GM23338 (cell line): ENCODE results near the gene FNDC3A. TPM values are rescaled to one million over a fixed set of nuclear protein-coding genes. Genes with fewer than 3 reads are reported as not detected.

ENCODE experiments used
- ATAC-seq: fragments of 200-7000 bp; cut with Tn5 transposase; 3 replicates; pipeline ENCODE4 v1.9.1; 2020
- DNase-seq: peaks from one replicate; pipeline ENCODE4 v3.0.0-alpha.2; 2015; ENCODE audit warnings: low spot score
- H2AFZ ChIP-seq: fragments of 200-600 bp; sonication (generic); 2 replicates; pipeline ENCODE4 v1.8.0; 2016; ENCODE audit warnings: antibody characterized with exemption, mild to moderate bottlenecking, moderate library complexity
- H3F3A ChIP-seq: fragments of 200-600 bp; sonication (generic); replicated peaks from 2 replicates; pipeline ENCODE4 v1.8.0; 2017; ENCODE audit warnings: antibody characterized with exemption, mixed run types, low read depth
- H3K27ac ChIP-seq: fragments of 200-600 bp; sonication (generic); 2 replicates; pipeline ENCODE4 v1.6.1; 2016; ENCODE audit warnings: low read depth
- H3K27me3 ChIP-seq: fragments of 200-600 bp; sonication (generic); 2 replicates; pipeline ENCODE4 v1.8.0; 2016; ENCODE audit warnings: mild to moderate bottlenecking, mixed run types, moderate library complexity; ENCODE audit not compliant: insufficient read depth
- H3K36me3 ChIP-seq: fragments of 200-600 bp; sonication (generic); 2 replicates; pipeline ENCODE4 v1.8.0; 2016; ENCODE audit warnings: mild to moderate bottlenecking; ENCODE audit not compliant: insufficient read depth
- H3K4me1 ChIP-seq: fragments of 200-600 bp; sonication (generic); 2 replicates; pipeline ENCODE4 v1.8.0; 2016; ENCODE audit warnings: mild to moderate bottlenecking, moderate library complexity; ENCODE audit not compliant: insufficient read depth
- H3K4me2 ChIP-seq: fragments of 200-600 bp; sonication (generic); 2 replicates; pipeline ENCODE4 v1.7.1; 2017; ENCODE audit warnings: mixed run types
- H3K4me3 ChIP-seq: fragments of 200-600 bp; sonication (generic); 2 replicates; pipeline ENCODE4 v1.6.1; 2016; ENCODE audit warnings: mixed run types
- H3K79me2 ChIP-seq: fragments of 200-600 bp; sonication (generic); replicated peaks from 2 replicates; pipeline ENCODE4 v1.8.0; 2017; ENCODE audit warnings: mild to moderate bottlenecking; ENCODE audit not compliant: insufficient read depth
- H3K9me2 ChIP-seq: fragments of 200-600 bp; sonication (generic); 2 replicates; pipeline ENCODE4 v1.8.0; 2017; ENCODE audit not compliant: insufficient read depth
- H4K20me1 ChIP-seq: fragments of 200-600 bp; sonication (generic); replicated peaks from 2 replicates; pipeline ENCODE4 v1.8.0; 2017; ENCODE audit warnings: mild to moderate bottlenecking; ENCODE audit not compliant: insufficient read depth
- H3K27ac Mint-ChIP-seq: 2 replicates; pipeline ENCODE4 v1.8.0; 2020; ENCODE audit warnings: inconsistent platforms, mild to moderate bottlenecking, moderate library complexity, mixed read lengths
- H3K27me3 Mint-ChIP-seq: 3 replicates; pipeline ENCODE4 v1.8.0; 2022; ENCODE audit warnings: low read depth, mild to moderate bottlenecking, moderate library complexity, mixed read lengths, inconsistent platforms; ENCODE audit not compliant: insufficient read depth, poor library complexity
- H3K36me3 Mint-ChIP-seq: 3 replicates; pipeline ENCODE4 v1.8.0; 2021; ENCODE audit warnings: low read depth, mild to moderate bottlenecking, inconsistent platforms, moderate library complexity, mixed read lengths
- H3K4me1 Mint-ChIP-seq: 3 replicates; pipeline ENCODE4 v1.8.0; 2020; ENCODE audit warnings: mild to moderate bottlenecking, inconsistent platforms, mixed read lengths
- H3K4me3 Mint-ChIP-seq: 3 replicates; pipeline ENCODE4 v1.8.0; 2021; ENCODE audit warnings: moderate library complexity, mild to moderate bottlenecking, inconsistent platforms, mixed read lengths
- H3K9me3 Mint-ChIP-seq: 3 replicates; pipeline ENCODE4 v1.8.0; 2020; ENCODE audit warnings: moderate library complexity, mild to moderate bottlenecking, inconsistent platforms, mixed read lengths
- CREB1 ChIP-seq: fragments of 250-450 bp; sonication (Bioruptor Pico); IDR thresholded peaks from 2 replicates; pipeline ENCODE4 v1.5.0; 2020; ENCODE audit warnings: low read depth, mild to moderate bottlenecking, moderate library complexity
- CTCF ChIP-seq, 2 experiments: fragments of 200-600 bp in 1 of 2; sonication (generic) in 1 of 2; conservative IDR thresholded peaks; 2 replicates each; pipeline versions ENCODE4 v1.5.1 to v1.6.1; 2016 to 2017; ENCODE audit warnings: antibody characterized with exemption in 2 of 2, low read depth in 2 of 2, mild to moderate bottlenecking in 2 of 2, moderate library complexity in 1 of 2
- ETS1 ChIP-seq: IDR thresholded peaks from 2 replicates; pipeline ENCODE4 v1.6.1; 2016; ENCODE audit warnings: antibody characterized with exemption
- EZH2 ChIP-seq: fragments of 200-600 bp; sonication (generic); IDR thresholded peaks from one replicate; pipeline ENCODE4 v1.8.0; 2017; ENCODE audit warnings: antibody characterized with exemption, mild to moderate bottlenecking, low read depth; ENCODE audit not compliant: unreplicated experiment
- EZH2phosphoT487 ChIP-seq: fragments of 200-600 bp; sonication (generic); IDR thresholded peaks from one replicate; pipeline ENCODE4 v1.8.1; 2018; ENCODE audit warnings: antibody characterized with exemption; ENCODE audit not compliant: unreplicated experiment
- JUNB ChIP-seq: IDR thresholded peaks from one replicate; pipeline ENCODE4 v1.6.1; 2016; ENCODE audit warnings: antibody characterized with exemption; ENCODE audit not compliant: unreplicated experiment
- NANOG ChIP-seq: IDR thresholded peaks from 2 replicates; pipeline ENCODE4 v1.6.1; 2016; ENCODE audit warnings: antibody characterized with exemption, borderline replicate concordance
- POLR2AphosphoS5 ChIP-seq: IDR thresholded peaks from 2 replicates; pipeline ENCODE4 v1.6.1; 2016; ENCODE audit warnings: antibody characterized with exemption, low read depth
- REST ChIP-seq: IDR thresholded peaks from one replicate; pipeline ENCODE4 v1.6.1; 2018; ENCODE audit warnings: antibody characterized with exemption; ENCODE audit not compliant: unreplicated experiment
- STAT1 ChIP-seq: IDR thresholded peaks from one replicate; pipeline ENCODE4 v1.6.1; 2016; ENCODE audit warnings: antibody characterized with exemption; ENCODE audit not compliant: unreplicated experiment
- ZNF114 ChIP-seq: fragments of 250-450 bp; sonication (Bioruptor Pico); IDR thresholded peaks from 2 replicates; pipeline ENCODE4 v1.5.0; 2020; ENCODE audit warnings: mild to moderate bottlenecking, moderate library complexity
- ZNF331 ChIP-seq: fragments of 250-450 bp; sonication (Bioruptor Pico); IDR thresholded peaks from 2 replicates; pipeline ENCODE4 v1.5.0; 2020; ENCODE audit warnings: low read depth, mild to moderate bottlenecking, moderate library complexity
- ZNF462 ChIP-seq: fragments of 250-450 bp; sonication (Bioruptor Pico); IDR thresholded peaks from 2 replicates; pipeline ENCODE4 v1.5.0; 2020; ENCODE audit warnings: mild to moderate bottlenecking, moderate library complexity
- polyA plus RNA-seq: library from polyadenylated mRNA; unstranded; fragments of >200 nt; fragmentation: Nextera tagmentation; extraction: Ambion mirVana; gene quantifications from 2 replicates; pipeline ENCODE4 v1.2.1, GENCODE V29; 2016
- total RNA-seq: library from RNA; depleted of rRNA; stranded (reverse); fragments of >200 nt; shearing (Covaris generic); gene quantifications from 2 replicates; pipeline ENCODE4 v1.2.3, GENCODE V29; 2014

The FNDC3A gene
- total and polyA plus RNA-seq, 2 experiments from 2014 or later, result 10.3 to 31.1 TPM

GRCh38 chr13:48985756-48986155, 10.0 kb downstream of the FNDC3A start:
- Histone ChIP-seq H3K9me2 (no peaks in the 10 kb centered on the region), H4K20me1 (peaks cover 4% of the 10 kb centered on the region; the same call in 1 of the 2 replicates), H3K27ac (no peak overlapping the region), H3K36me3 (no peaks in the 10 kb centered on the region), H3F3A (no peaks in the 10 kb centered on the region), H3K4me1 (peaks cover 15% of the 10 kb centered on the region), H3K4me3 (no peak overlapping the region), H3K4me2 (no peak overlapping the region), H3K27me3 (no peaks in the 10 kb centered on the region), H2AFZ (no peak overlapping the region), H3K79me2 (peaks cover 68% of the 10 kb centered on the region)
- ATAC-seq (no peak), DNase-seq (no peak)
- Mint-ChIP-seq H3K36me3 (peaks cover 15% of the 10 kb centered on the region), H3K27me3 (no peaks in the 10 kb centered on the region), H3K9me3 (peaks cover 10% of the 10 kb centered on the region), H3K4me1 (peaks cover 17% of the 10 kb centered on the region), H3K27ac (no peak overlapping the region; the same call in 1 of the 2 replicates), H3K4me3 (no peak overlapping the region)
- TF ChIP-seq STAT1 (no peak), ZNF331 (CRISPR knock-in tag) (no peak), CTCF (conservative IDR thresholded peaks at IDR 0.05; ENCODE audit: low read depth in 2 of 2) (no peak), ZNF114 (no peak), EZH2 (no peak), POLR2AphosphoS5 (no peak), ZNF462 (no peak), CREB1 (CRISPR knock-in tag) (no peak), REST (no peak), NANOG (no peak), EZH2phosphoT487 (no peak), ETS1 (no peak), JUNB (no peak)
